ENCODE results near the gene TMEM186.

The TMEM186 gene

GRCh38 chr16:8816967-8817655, 19.7 kb upstream of the TMEM186 start:
- peaks cover 97% of the 10 kb centered on the region for H3K36me3 ChIP-seq (ENCODE audit: low read depth)
- H3K9me3 ChIP-seq (ENCODE audit: severe bottlenecking), result no peaks in the 10 kb centered on the region
- TF ChIP-seq CTCF (IDR thresholded peaks at IDR 0.05; ENCODE audit: poor library complexity, severe bottlenecking), result no peak
- H3K4me3 ChIP-seq (ENCODE audit: severe bottlenecking), result no peak overlapping the region
- no peak for ATAC-seq (ENCODE audit: low read depth)
- no peak for DNase-seq (ENCODE audit: low spot score)
- H3K4me1 ChIP-seq (ENCODE audit: insufficient read depth, poor library complexity, severe bottlenecking), result no peaks in the 10 kb centered on the region
- no peak overlapping the region for H3K27ac ChIP-seq (ENCODE audit: poor library complexity, severe bottlenecking)
- no peaks in the 10 kb centered on the region for H3K27me3 ChIP-seq (ENCODE audit: insufficient read depth, poor library complexity, severe bottlenecking)

- no peak for DNase-seq (ENCODE audit: low spot score)
- Histone ChIP-seq H3K4me1 (ENCODE audit: insufficient read depth, poor library complexity, severe bottlenecking) (peaks cover 5% of the 10 kb centered on the region), H3K27ac (ENCODE audit: poor library complexity, severe bottlenecking) (no peak overlapping the region), H3K4me3 (ENCODE audit: severe bottlenecking) (no peak overlapping the region), H3K27me3 (ENCODE audit: insufficient read depth, poor library complexity, severe bottlenecking) (no peaks in the 10 kb centered on the region), H3K9me3 (ENCODE audit: severe bottlenecking) (no peaks in the 10 kb centered on the region), H3K36me3 (ENCODE audit: low read depth) (peaks cover 99% of the 10 kb centered on the region)
- ATAC-seq (ENCODE audit: low read depth), result no peak
- TF ChIP-seq CTCF (IDR thresholded peaks at IDR 0.05; ENCODE audit: poor library complexity, severe bottlenecking), result no peak
These were observed 16.8 kb upstream of the TMEM186 start for GRCh38 chr16:8814095-8814806.

GRCh38 chr16:8812162-8812843, 14.9 kb upstream of the TMEM186 start:
- H3K4me3 ChIP-seq (ENCODE audit: severe bottlenecking), result no peak overlapping the region
- no peak for TF ChIP-seq CTCF (IDR thresholded peaks at IDR 0.05; ENCODE audit: poor library complexity, severe bottlenecking)
- peaks cover 5% of the 10 kb centered on the region for H3K4me1 ChIP-seq (ENCODE audit: insufficient read depth, poor library complexity, severe bottlenecking)
- H3K27me3 ChIP-seq (ENCODE audit: insufficient read depth, poor library complexity, severe bottlenecking), result no peaks in the 10 kb centered on the region
- peaks cover 100% of the 10 kb centered on the region for H3K36me3 ChIP-seq (ENCODE audit: low read depth)
- peak; percentile 27; the same call in 1 of the 3 replicates for ATAC-seq (ENCODE audit: low read depth)
- peak overlapping the region; percentile 16 for H3K27ac ChIP-seq (ENCODE audit: poor library complexity, severe bottlenecking)
- no peaks in the 10 kb centered on the region for H3K9me3 ChIP-seq (ENCODE audit: severe bottlenecking)
- no peak for DNase-seq (ENCODE audit: low spot score)

GRCh38 chr16:8808613-8809353, 11.3 kb upstream of the TMEM186 start:
- ATAC-seq (ENCODE audit: low read depth) (no peak), DNase-seq (ENCODE audit: low spot score) (no peak)
- Histone ChIP-seq H3K27me3 (ENCODE audit: insufficient read depth, poor library complexity, severe bottlenecking) (no peaks in the 10 kb centered on the region), H3K36me3 (ENCODE audit: low read depth) (peaks cover 100% of the 10 kb centered on the region), H3K9me3 (ENCODE audit: severe bottlenecking) (no peaks in the 10 kb centered on the region), H3K4me3 (ENCODE audit: severe bottlenecking) (no peak overlapping the region), H3K4me1 (ENCODE audit: insufficient read depth, poor library complexity, severe bottlenecking) (peaks cover 5% of the 10 kb centered on the region), H3K27ac (ENCODE audit: poor library complexity, severe bottlenecking) (no peak overlapping the region)
- no peak for TF ChIP-seq CTCF (IDR thresholded peaks at IDR 0.05; ENCODE audit: poor library complexity, severe bottlenecking)
